Measurements from ENCODE around the gene HECA.

DNA sequence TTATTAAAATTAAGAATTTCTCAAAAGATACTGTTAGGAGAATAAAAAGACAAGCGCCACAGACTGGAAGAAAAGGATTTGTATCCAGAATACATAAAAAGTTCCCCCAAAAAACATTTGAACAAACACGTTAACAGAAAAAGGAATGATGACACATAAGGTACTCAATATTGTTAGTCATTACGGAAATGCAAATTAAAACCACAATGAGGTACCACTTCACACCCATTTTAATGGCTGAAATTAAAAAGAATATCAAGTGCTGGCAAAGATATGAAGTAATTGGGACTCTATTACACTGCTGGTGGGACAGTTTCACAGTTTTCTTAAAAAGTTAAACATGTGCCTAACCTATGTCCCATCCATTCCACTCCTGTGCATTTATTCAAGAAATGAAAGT, 51.4 kb downstream of the HECA start:
- no peak for TF ChIP-seq EGR1 (IDR thresholded peaks at IDR 0.05)
- TF ChIP-seq, protein P1, sequence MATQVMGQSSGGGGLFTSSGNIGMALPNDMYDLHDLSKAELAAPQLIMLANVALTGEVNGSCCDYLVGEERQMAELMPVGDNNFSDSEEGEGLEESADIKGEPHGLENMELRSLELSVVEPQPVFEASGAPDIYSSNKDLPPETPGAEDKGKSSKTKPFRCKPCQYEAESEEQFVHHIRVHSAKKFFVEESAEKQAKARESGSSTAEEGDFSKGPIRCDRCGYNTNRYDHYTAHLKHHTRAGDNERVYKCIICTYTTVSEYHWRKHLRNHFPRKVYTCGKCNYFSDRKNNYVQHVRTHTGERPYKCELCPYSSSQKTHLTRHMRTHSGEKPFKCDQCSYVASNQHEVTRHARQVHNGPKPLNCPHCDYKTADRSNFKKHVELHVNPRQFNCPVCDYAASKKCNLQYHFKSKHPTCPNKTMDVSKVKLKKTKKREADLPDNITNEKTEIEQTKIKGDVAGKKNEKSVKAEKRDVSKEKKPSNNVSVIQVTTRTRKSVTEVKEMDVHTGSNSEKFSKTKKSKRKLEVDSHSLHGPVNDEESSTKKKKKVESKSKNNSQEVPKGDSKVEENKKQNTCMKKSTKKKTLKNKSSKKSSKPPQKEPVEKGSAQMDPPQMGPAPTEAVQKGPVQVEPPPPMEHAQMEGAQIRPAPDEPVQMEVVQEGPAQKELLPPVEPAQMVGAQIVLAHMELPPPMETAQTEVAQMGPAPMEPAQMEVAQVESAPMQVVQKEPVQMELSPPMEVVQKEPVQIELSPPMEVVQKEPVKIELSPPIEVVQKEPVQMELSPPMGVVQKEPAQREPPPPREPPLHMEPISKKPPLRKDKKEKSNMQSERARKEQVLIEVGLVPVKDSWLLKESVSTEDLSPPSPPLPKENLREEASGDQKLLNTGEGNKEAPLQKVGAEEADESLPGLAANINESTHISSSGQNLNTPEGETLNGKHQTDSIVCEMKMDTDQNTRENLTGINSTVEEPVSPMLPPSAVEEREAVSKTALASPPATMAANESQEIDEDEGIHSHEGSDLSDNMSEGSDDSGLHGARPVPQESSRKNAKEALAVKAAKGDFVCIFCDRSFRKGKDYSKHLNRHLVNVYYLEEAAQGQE (IDR thresholded peaks at IDR 0.05; ENCODE audit: low read depth), result no peak
- TF ChIP-seq ZBTB7A (IDR thresholded peaks at IDR 0.05; ENCODE audit: low read depth), result no peak
- TF ChIP-seq RAD21 (IDR thresholded peaks at IDR 0.05; ENCODE audit: low read depth), result no peak
- no peak for TF ChIP-seq CEBPB (IDR thresholded peaks at IDR 0.05)

Data from Ishikawa (cell line).